B cell (primary cell): ENCODE measurements around the gene L3MBTL4. TPM values are rescaled to one million over a fixed set of nuclear protein-coding genes. Genes with fewer than 3 reads are reported as not detected.

ENCODE experiments used
- ATAC-seq: fragments of 200-7000 bp; cut with Tn5 transposase; one replicate; pipeline ENCODE4 v1.10.0; 2021; ENCODE audit warnings: low read depth, mild to moderate bottlenecking, moderate number of reproducible peaks, moderate library complexity
- CTCF ChIA-PET: fragments of 350-600 bp; sonication (Branson Sonifier 250); formaldehyde crosslinking; loops from one replicate; lab custom pipeline; 2021; ENCODE audit warnings: antibody characterized with exemption, inconsistent platforms; lab: Charles Lee
- POLR2A ChIA-PET: fragments of 350-600 bp; sonication (Branson Sonifier 250); formaldehyde crosslinking; loops from one replicate; lab custom pipeline; 2021; ENCODE audit warnings: antibody characterized with exemption; lab: Charles Lee
- DNase-seq: peaks from one replicate; pipeline ENCODE4 v3.0.0; 2013
- H2AFZ ChIP-seq: 2 replicates; pipeline ENCODE4 v1.6.1; 2012; ENCODE audit warnings: mild to moderate bottlenecking, low read depth, low read length; ENCODE audit not compliant: insufficient read depth, poor library complexity, severe bottlenecking
- H3K27ac ChIP-seq, 2 donors: 1 replicate in 1 of 2; 2 replicates in 1 of 2; pipeline ENCODE4 v1.5.1; 2012 to 2013; ENCODE audit warnings: low read length in 2 of 2, mild to moderate bottlenecking in 2 of 2, moderate library complexity in 1 of 2
- H3K27me3 ChIP-seq, 4 experiments: fragments of 200-600 bp in 1 of 4; sonication (generic) in 1 of 4; replicated peaks in 1 of 4; 1 replicate in 2 of 4; 2 replicates in 2 of 4; pipeline versions ENCODE4 v1.6.1 to v1.7.0; 2013 to 2016; ENCODE audit warnings: low read length in 3 of 4, mild to moderate bottlenecking in 2 of 4, mixed read lengths in 1 of 4, moderate library complexity in 1 of 4; ENCODE audit not compliant: insufficient read depth in 4 of 4, control insufficient read depth in 3 of 4; ENCODE audit errors: control extremely low read depth in 1 of 4
- H3K36me3 ChIP-seq, 2 experiments: replicated peaks in 1 of 2; 1 replicate in 1 of 2; 2 replicates in 1 of 2; pipeline versions ENCODE4 v1.6.1 to v1.7.1; 2013; ENCODE audit warnings: low read length in 1 of 2; ENCODE audit not compliant: insufficient read depth in 2 of 2, control insufficient read depth in 1 of 2; ENCODE audit errors: control extremely low read depth in 1 of 2, extremely low read depth in 1 of 2
- H3K4me1 ChIP-seq, 2 donors: fragments of 200-600 bp in 1 of 2; sonication (generic) in 1 of 2; 1 replicate in 1 of 2; 2 replicates in 1 of 2; pipeline versions ENCODE4 v1.5.1 to v1.6.1; 2013 to 2017; ENCODE audit warnings: low read length in 2 of 2; ENCODE audit not compliant: control insufficient read depth in 2 of 2, insufficient read depth in 2 of 2
- H3K4me2 ChIP-seq: replicated peaks from 2 replicates; pipeline ENCODE3; 2012; ENCODE audit warnings: mild to moderate bottlenecking, low read depth, low read length; ENCODE audit not compliant: poor library complexity, severe bottlenecking
- H3K4me3 ChIP-seq, 5 experiments: fragments of 200-600 bp in 1 of 5; sonication (generic) in 1 of 5; 1 replicate in 3 of 5; 2 replicates in 2 of 5; pipeline versions ENCODE4 v1.5.1 to v1.7.0; 2011 to 2016; ENCODE audit warnings: low read length in 4 of 5, mild to moderate bottlenecking in 4 of 5, low read depth in 2 of 5, control low read depth in 1 of 5, moderate library complexity in 1 of 5; ENCODE audit not compliant: insufficient read depth in 1 of 5; ENCODE audit errors: control extremely low read depth in 1 of 5, extremely low read depth in 1 of 5
- H3K79me2 ChIP-seq: fragments of 200-600 bp; sonication (generic); one replicate; pipeline ENCODE4 v1.6.0; 2016; ENCODE audit warnings: low read length; ENCODE audit not compliant: control insufficient read depth, insufficient read depth
- H3K9ac ChIP-seq: fragments of 200-600 bp; sonication (generic); 2 replicates; pipeline ENCODE4 v1.6.1; 2017; ENCODE audit warnings: mild to moderate bottlenecking, low read length, moderate library complexity
- H3K9me3 ChIP-seq, 3 donors: one replicate each; pipeline versions ENCODE4 v1.6.1 to v1.7.1; 2013; ENCODE audit warnings: low read length in 2 of 3; ENCODE audit not compliant: control insufficient read depth in 2 of 3, insufficient read depth in 1 of 3; ENCODE audit errors: control extremely low read depth in 1 of 3
- H4K20me1 ChIP-seq: 2 replicates; pipeline ENCODE4 v1.6.0; 2012; ENCODE audit warnings: mild to moderate bottlenecking, low read length; ENCODE audit not compliant: insufficient read depth, control insufficient read depth, poor library complexity, severe bottlenecking
- H3K27ac Mint-ChIP-seq: one replicate; pipeline ENCODE4 v1.8.0; 2021; ENCODE audit warnings: mixed read lengths
- H3K27me3 Mint-ChIP-seq: one replicate; pipeline ENCODE4 v1.8.0; 2021; ENCODE audit warnings: mixed read lengths
- H3K4me1 Mint-ChIP-seq: one replicate; pipeline ENCODE4 v1.8.0; 2021; ENCODE audit warnings: mixed read lengths
- H3K4me3 Mint-ChIP-seq: one replicate; pipeline ENCODE4 v1.8.0; 2021; ENCODE audit warnings: mixed read lengths
- H3K9me3 Mint-ChIP-seq: one replicate; pipeline ENCODE4 v1.8.0; 2022; ENCODE audit warnings: mixed read lengths; ENCODE audit not compliant: insufficient read depth
- CTCF ChIP-seq: fragments of 200-600 bp; IDR thresholded peaks from one replicate; pipeline ENCODE4 v1.8.0; 2022; ENCODE audit warnings: antibody characterized with exemption, mild to moderate bottlenecking
- EZH2 ChIP-seq: IDR thresholded peaks from 2 replicates; pipeline ENCODE4 v1.6.1; 2012; ENCODE audit warnings: borderline replicate concordance, low read depth, mild to moderate bottlenecking, moderate library complexity, low read length; ENCODE audit not compliant: insufficient read depth, poor library complexity, severe bottlenecking
- WGBS: methylation state at CpG from one replicate; pipeline ENCODE4 v1.1.5; 2013; ENCODE audit warnings: missing lambda C conversion rate; ENCODE audit not compliant: insufficient coverage; 5-methylcytosine and 5-hydroxymethylcytosine counted together
- intact Hi-C: fragments of 100-400 bp; cut with micrococcal nuclease; formaldehyde crosslinking; loops from one replicate; pipeline ENCODE4 v1.10.0; 2022
- polyA plus RNA-seq: library from polyadenylated mRNA; depleted of rRNA; stranded (reverse); fragments of >200 nt; gene quantifications from 2 replicates; pipeline ENCODE4 v1.2.3, GENCODE V29; 2012
- total RNA-seq, 2 donors: library from RNA; stranded (reverse); fragments of 120-200 nt in 1 of 2; gene quantifications; 1 replicate in 1 of 2; 2 replicates in 1 of 2; pipeline versions ENCODE4 v1.2.3 to v1.2.4, GENCODE V29; 2013 to 2022

L3MBTL4 gene
- total and polyA plus RNA-seq, 2 donors (not counting 1 experiment from before 2014, with no cell fraction given), result 3.0 to 11.9 TPM

DNA sequence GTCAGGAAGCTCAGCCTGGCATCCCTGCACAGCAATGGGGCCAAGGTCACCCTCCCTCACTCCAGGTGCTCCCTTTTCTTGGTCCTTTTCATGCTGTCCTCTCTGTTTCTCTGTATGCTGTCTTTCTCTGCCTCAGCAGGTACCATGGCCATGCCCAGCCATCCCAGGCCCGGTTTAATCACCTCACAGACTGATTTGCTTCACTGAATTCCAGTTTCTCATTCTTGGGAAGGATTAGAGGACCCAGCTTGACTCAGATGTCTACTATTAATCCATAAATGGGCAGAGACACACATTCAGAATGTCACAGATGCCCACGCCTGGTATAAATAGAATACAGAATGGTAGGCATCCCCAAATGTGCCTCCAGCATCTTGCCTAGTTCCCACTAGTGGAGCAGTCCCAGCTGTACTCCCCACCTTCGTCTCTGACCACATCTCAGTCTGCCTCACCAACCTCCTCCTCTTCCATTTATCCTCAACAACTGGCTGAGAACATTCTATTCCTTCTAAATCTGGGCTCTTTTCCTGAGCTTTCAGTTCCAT lies 14.2 kb upstream of the L3MBTL4 start:
- H2AFZ ChIP-seq, result no peak overlapping the region
- Mint-ChIP-seq H3K4me1 (no peaks in the 10 kb centered on the region), H3K27ac (no peak overlapping the region), H3K4me3 (no peak overlapping the region), H3K27me3 (no peaks in the 10 kb centered on the region), H3K9me3 (no peaks in the 10 kb centered on the region)
- H3K27me3 ChIP-seq, result no peaks in the 10 kb centered on the region
- ATAC-seq (no peak), DNase-seq (no peak)
- TF ChIP-seq CTCF (no peak), EZH2 (no peak)
- POLR2A ChIA-PET, result no interaction called here
- no peaks in the 10 kb centered on the region for H3K79me2 ChIP-seq
- no peaks in the 10 kb centered on the region for H3K9me3 ChIP-seq
- H3K36me3 ChIP-seq, result no peaks in the 10 kb centered on the region
- CTCF ChIA-PET, result no interaction called here
- intact Hi-C loops, result no loop called here
- no peak overlapping the region for H3K4me3 ChIP-seq
- no peak overlapping the region for H3K27ac ChIP-seq
- no peak overlapping the region for H3K9ac ChIP-seq
- no peak overlapping the region for H3K4me2 ChIP-seq
- no peaks in the 10 kb centered on the region for H3K4me1 ChIP-seq
- WGBS, result 83% methylated on average over 1 of the region's 3 CpGs
- H4K20me1 ChIP-seq, result no peaks in the 10 kb centered on the region

- no peaks in the 10 kb centered on the region for H3K9me3 ChIP-seq
- H3K27ac Mint-ChIP-seq, result no peak overlapping the region
- peaks cover 0 to 2% (median 0%) of the 10 kb centered on the region in 4 experiments for H3K27me3 ChIP-seq
- no peaks in the 10 kb centered on the region for H3K79me2 ChIP-seq
- DNase-seq (no peak), ATAC-seq (no peak)
- H3K4me1 ChIP-seq, result no peaks in the 10 kb centered on the region
- no peaks in the 10 kb centered on the region for H3K9me3 Mint-ChIP-seq
- H3K27ac ChIP-seq, result no peak overlapping the region
- no peak overlapping the region for H3K4me3 Mint-ChIP-seq
- no peaks in the 10 kb centered on the region for H3K4me1 Mint-ChIP-seq
- TF ChIP-seq CTCF (no peak), EZH2 (no peak)
- no peak overlapping the region for H3K4me3 ChIP-seq
- ChIA-PET POLR2A (no interaction called here), CTCF (no interaction called here)
- no peak overlapping the region for H3K4me2 ChIP-seq
- H4K20me1 ChIP-seq, result no peaks in the 10 kb centered on the region
- no peak overlapping the region for H3K9ac ChIP-seq
- intact Hi-C loops, result no loop called here
- WGBS, result 100% methylated on average over 1 of the region's 1 CpG
- no peak overlapping the region for H2AFZ ChIP-seq
- no peaks in the 10 kb centered on the region for H3K36me3 ChIP-seq
- H3K27me3 Mint-ChIP-seq, result no peaks in the 10 kb centered on the region
Observed at GRCh38 chr18:6427286-6427685, 12.6 kb upstream of the L3MBTL4 start.
